C4-2B (cell line): Measurements from ENCODE around the gene BGLAP.

Source experiments
- CTCF ChIP-seq: fragments of 450-650 bp; conservative IDR thresholded peaks from 2 replicates; pipeline ENCODE4 v1.5.1; 2017; ENCODE audit warnings: mild to moderate bottlenecking
- ZFX ChIP-seq: fragments of 450-650 bp; IDR thresholded peaks from 2 replicates; pipeline ENCODE4 v1.6.1; 2017

- TF ChIP-seq CTCF, result no peak
- TF ChIP-seq ZFX, result no peak
These were observed 4.9 kb downstream of the BGLAP start for GRCh38 chr1:156246781-156247459.
